Panc1 (cell line): ENCODE data around the gene ZNF155. TPM values are rescaled to one million over a fixed set of nuclear protein-coding genes. Genes with fewer than 3 reads are reported as not detected.

Experiments used
- ATAC-seq: fragments of 200-7000 bp; cut with Tn5 transposase; 2 replicates; pipeline ENCODE4 v1.9.1; 2020; ENCODE audit warnings: mild to moderate bottlenecking, moderate library complexity
- Bru-seq: library from RNA; stranded (reverse); fragments of 400-500 nt; gene quantifications from one replicate; lab custom pipeline; 2021; lab: Mats Ljungman, UMichigan
- BruChase-seq, 2 experiments: library from RNA; stranded (reverse); fragments of 400-500 nt; gene quantifications; one replicate each; lab custom pipeline; 2021; lab: Mats Ljungman, UMichigan
- BruUV-seq: library from RNA; stranded (reverse); fragments of 400-500 nt; replicated peaks from 2 replicates; lab custom pipeline; 2021; lab: Mats Ljungman, UMichigan
- CTCF ChIA-PET: fragments of 300-600 bp; sonication (Branson Sonifier 250); formaldehyde crosslinking; loops from one replicate; lab custom pipeline; 2022; ENCODE audit warnings: antibody characterized with exemption; lab: Charles Lee
- POLR2A ChIA-PET: fragments of 300-600 bp; sonication (Branson Sonifier 250); formaldehyde crosslinking; loops from one replicate; lab custom pipeline; 2022; ENCODE audit warnings: antibody characterized with exemption; lab: Charles Lee
- DNase-seq: peaks from one replicate; pipeline ENCODE4 v3.0.0-alpha.2; 2010; ENCODE audit warnings: low read depth, low spot score
- H3K27ac ChIP-seq: 2 replicates; pipeline ENCODE4 v1.5.1; 2011; ENCODE audit warnings: mild to moderate bottlenecking, low read length, inconsistent platforms
- H3K27me3 ChIP-seq: fragments of 200-500 bp; sonication (Bioruptor generic); 2 replicates; pipeline ENCODE4 v1.6.0; 2014; ENCODE audit warnings: low read length, inconsistent platforms; ENCODE audit not compliant: control insufficient read depth, insufficient read depth
- H3K36me3 ChIP-seq: fragments of 200-500 bp; sonication (Bioruptor generic); 2 replicates; pipeline ENCODE4 v1.5.1; 2014; ENCODE audit warnings: inconsistent platforms, mild to moderate bottlenecking, low read length, moderate library complexity; ENCODE audit not compliant: control insufficient read depth, insufficient read depth
- H3K4me1 ChIP-seq: 2 replicates; pipeline ENCODE4 v1.5.1; 2011; ENCODE audit warnings: inconsistent platforms, mild to moderate bottlenecking, low read length, moderate library complexity; ENCODE audit not compliant: control insufficient read depth, insufficient read depth
- H3K4me3 ChIP-seq, 2 experiments: 2 replicates each; pipeline ENCODE4 v1.5.1; 2011 to 2012; ENCODE audit warnings: low read depth in 2 of 2, low read length in 2 of 2, mild to moderate bottlenecking in 2 of 2, inconsistent platforms in 1 of 2, moderate library complexity in 1 of 2
- H3K9me3 ChIP-seq: fragments of 200-500 bp; sonication (Bioruptor generic); 2 replicates; pipeline ENCODE4 v1.5.1; 2014; ENCODE audit warnings: low read depth, mild to moderate bottlenecking, inconsistent platforms, low read length, moderate library complexity; ENCODE audit not compliant: control insufficient read depth, insufficient read depth
- CTCF ChIP-seq: fragments of 450-650 bp; IDR thresholded peaks from 2 replicates; pipeline ENCODE4 v1.5.1; 2017; ENCODE audit warnings: mild to moderate bottlenecking
- POLR2AphosphoS5 ChIP-seq: IDR thresholded peaks from 2 replicates; pipeline ENCODE4 v1.6.1; 2012; ENCODE audit warnings: mild to moderate bottlenecking, low read depth, low read length, moderate library complexity
- REST ChIP-seq, 2 experiments: IDR thresholded peaks; 2 replicates each; pipeline ENCODE4 v1.6.1; 2011 to 2012; ENCODE audit warnings: low read depth in 2 of 2, control low read depth in 1 of 2, low read length in 1 of 2, mild to moderate bottlenecking in 1 of 2, moderate library complexity in 1 of 2; ENCODE audit not compliant: insufficient read depth in 1 of 2
- SIN3A ChIP-seq: IDR thresholded peaks from 2 replicates; pipeline ENCODE4 v1.6.1; 2012; ENCODE audit warnings: low read depth, mild to moderate bottlenecking, low read length, moderate library complexity, borderline replicate concordance; ENCODE audit not compliant: insufficient read depth
- TCF7L2 ChIP-seq: IDR thresholded peaks from 2 replicates; pipeline ENCODE4 v1.6.1; 2011; ENCODE audit warnings: mild to moderate bottlenecking, low read depth, low read length, inconsistent platforms
- in situ Hi-C: cut with HindIII; loops from 2 replicates; pipeline ENCODE4 v1.10.0; 2016; ENCODE audit warnings: low sequenced_read_pairs, low pct_unique_long_range_greater_than_20kb
- intact Hi-C: fragments of 100-400 bp; cut with micrococcal nuclease; formaldehyde crosslinking; loops from one replicate; pipeline ENCODE4 v1.10.0; 2022; ENCODE audit not compliant: unreplicated experiment
- long read RNA-seq: library from polyadenylated mRNA; unstranded; transcript quantifications from one replicate; pipeline ENCODE4 v2.0.0, GENCODE V29; 2021; ENCODE audit not compliant: unreplicated experiment
- polyA plus RNA-seq: library from polyadenylated mRNA; unstranded; fragments of >200 nt; gene quantifications from one replicate; pipeline ENCODE4 v1.2.1, GENCODE V29; 2012; ENCODE audit warnings: missing spikeins; ENCODE audit not compliant: insufficient read length
- total RNA-seq: library from RNA; stranded (reverse); gene quantifications from one replicate; pipeline ENCODE4 v1.2.1, GENCODE V29; 2021; ENCODE audit not compliant: unreplicated experiment

The ZNF155 gene
- total RNA-seq (5.0 TPM), Bru-seq, nascent RNA (percentile 60 among the genes with signal in this experiment), BruChase-seq, experiment 1, labeled RNA remaining after a 2-hour chase (percentile 60 among the genes with signal in this experiment), BruChase-seq, experiment 2, labeled RNA remaining after a 6-hour chase (percentile 47 among the genes with signal in this experiment)
- 3.3 TPM for polyA plus RNA-seq
- long read RNA-seq, partial matches to known transcripts = 3 of 9 reads
- long read RNA-seq, other reads (novel, unspliced or antisense) = 2 of 9 reads

GRCh38 chr19:43983912-43984686 lies at the start of gene ZNF155:
ZNF155 (plus strand) TSS chr19:43984188; CDS start chr19:43988544, 4,356 bp downstream.
- H3K9me3 ChIP-seq = peaks cover 4% of the 10 kb centered on the region; the same call in 1 of the 2 replicates
- no peaks in the 10 kb centered on the region for H3K4me1 ChIP-seq
- H3K36me3 ChIP-seq = no peaks in the 10 kb centered on the region
- H3K27ac ChIP-seq = peak within 1 kb of the TSS; percentile 78
- POLR2A ChIA-PET = interaction anchor here (0.7 kb wide), 1 partner anchor 451 kb away, joined by 4 read pairs; no protein-coding TSS in a partner anchor
- TF ChIP-seq SIN3A = 0 out of 2 replicates have a peak, but pooled peaks have one; percentile 20
- no peak for TF ChIP-seq REST (IDR thresholded peaks at IDR 0.05; ENCODE audit: insufficient read depth in 1 of 2, low read depth in 2 of 2, low read length in 1 of 2)
- TF ChIP-seq POLR2AphosphoS5 = peak; percentile 43; the same call in 1 of the 2 replicates
- no peak for TF ChIP-seq TCF7L2
- TF ChIP-seq CTCF = no peak
- ATAC-seq (peak; percentile 100), DNase-seq (peak; percentile 78)
- intact Hi-C loops (no loop called here), in situ Hi-C loops (no loop called here)
- H3K27me3 ChIP-seq = no peaks in the 10 kb centered on the region
- peak within 1 kb of the TSS; percentile 65 to 82 for H3K4me3 ChIP-seq
- CTCF ChIA-PET = no interaction called here
- BruUV-seq = no TSS peak

- POLR2A ChIA-PET = interaction anchor here (0.6 to 0.7 kb wide), 2 partner anchors 110 to 564 kb away, joined by 3 read pairs; no protein-coding TSS in a partner anchor
- CTCF ChIA-PET = interaction anchor here (0.5 kb wide), 1 partner anchor 15 kb away, joined by 5 read pairs; no protein-coding TSS in a partner anchor
- intact Hi-C loops = no loop called here
- ATAC-seq = peak; percentile 99
- H3K36me3 ChIP-seq = peaks cover 4% of the 10 kb centered on the region
- H3K9me3 ChIP-seq = peaks cover 8% of the 10 kb centered on the region; the same call in 1 of the 2 replicates
- peak within 1 kb of the TSS; percentile 82 to 83 for H3K4me3 ChIP-seq
- H3K27me3 ChIP-seq = no peaks in the 10 kb centered on the region
- H3K27ac ChIP-seq = peak within 1 kb of the TSS; percentile 87
- H3K4me1 ChIP-seq = 0 out of 2 replicates have a peak, but pooled peaks cover 4% of the 10 kb centered on the region
- DNase-seq = no peak
- in situ Hi-C loops = no loop called here
- BruUV-seq = no TSS peak
- no peak for TF ChIP-seq REST (IDR thresholded peaks at IDR 0.05; ENCODE audit: insufficient read depth in 1 of 2, low read depth in 2 of 2, low read length in 1 of 2)
- peak; percentile 79 for TF ChIP-seq POLR2AphosphoS5
- 0 out of 2 replicates have a peak, but pooled peaks have one; percentile 43 for TF ChIP-seq SIN3A
Measured at GRCh38 chr19:43934985-43935708, 48.8 kb upstream of the ZNF155 start, which contains the start of gene ZNF45. ZNF45 (minus strand) TSS chr19:43935282; CDS start chr19:43922185, 13,097 bp downstream.
